Calu3 (cell line): ENCODE measurements around the gene HCST. TPM values are rescaled to one million over a fixed set of nuclear protein-coding genes. Genes with fewer than 3 reads are reported as not detected.
A peak's percentile ranks its signal among the peaks of the same experiment; 100 is the strongest.

Source experiments
- BruUV-seq: library from RNA; stranded (reverse); fragments of 400-500 nt; replicated peaks from 2 replicates; lab custom pipeline; 2021; lab: Mats Ljungman, UMichigan
- CTCF ChIA-PET: fragments of 300-600 bp; sonication (Branson Sonifier 250); formaldehyde crosslinking; loops from one replicate; lab custom pipeline; 2022; ENCODE audit warnings: antibody characterized with exemption; lab: Charles Lee
- DNase-seq: peaks from one replicate; pipeline ENCODE4 v3.0.0; 2022
- H3K27ac Mint-ChIP-seq: one replicate; pipeline ENCODE4 v1.8.0; 2022; ENCODE audit warnings: mixed read lengths; ENCODE audit not compliant: unreplicated experiment
- H3K27me3 Mint-ChIP-seq: one replicate; pipeline ENCODE4 v1.8.0; 2022; ENCODE audit warnings: mixed read lengths; ENCODE audit not compliant: unreplicated experiment
- H3K36me3 Mint-ChIP-seq: one replicate; pipeline ENCODE4 v1.8.0; 2022; ENCODE audit warnings: mild to moderate bottlenecking, moderate library complexity, mixed read lengths; ENCODE audit not compliant: insufficient read depth, unreplicated experiment
- H3K4me1 Mint-ChIP-seq: one replicate; pipeline ENCODE4 v1.8.0; 2022; ENCODE audit warnings: mild to moderate bottlenecking, low read depth, mixed read lengths; ENCODE audit not compliant: unreplicated experiment
- H3K4me3 Mint-ChIP-seq: one replicate; pipeline ENCODE4 v1.8.0; 2022; ENCODE audit warnings: mild to moderate bottlenecking, low read depth, moderate library complexity, mixed read lengths; ENCODE audit not compliant: unreplicated experiment
- H3K9me3 Mint-ChIP-seq: one replicate; pipeline ENCODE4 v1.8.0; 2022; ENCODE audit warnings: low read depth, mixed read lengths; ENCODE audit not compliant: unreplicated experiment
- CTCF ChIP-seq: fragments of 200-600 bp; IDR thresholded peaks from one replicate; pipeline ENCODE4 v1.8.0; 2022; ENCODE audit warnings: antibody characterized with exemption; ENCODE audit not compliant: unreplicated experiment
- intact Hi-C: fragments of 100-400 bp; cut with micrococcal nuclease; formaldehyde crosslinking; loops from one replicate; pipeline ENCODE4 v1.10.0; 2022; ENCODE audit not compliant: unreplicated experiment
- total RNA-seq: library from RNA; stranded (reverse); gene quantifications from 2 replicates; pipeline ENCODE4 v1.2.3, GENCODE V29; 2022

Gene HCST
- total RNA-seq, 1 experiment from 2014 or later = not detected

DNA sequence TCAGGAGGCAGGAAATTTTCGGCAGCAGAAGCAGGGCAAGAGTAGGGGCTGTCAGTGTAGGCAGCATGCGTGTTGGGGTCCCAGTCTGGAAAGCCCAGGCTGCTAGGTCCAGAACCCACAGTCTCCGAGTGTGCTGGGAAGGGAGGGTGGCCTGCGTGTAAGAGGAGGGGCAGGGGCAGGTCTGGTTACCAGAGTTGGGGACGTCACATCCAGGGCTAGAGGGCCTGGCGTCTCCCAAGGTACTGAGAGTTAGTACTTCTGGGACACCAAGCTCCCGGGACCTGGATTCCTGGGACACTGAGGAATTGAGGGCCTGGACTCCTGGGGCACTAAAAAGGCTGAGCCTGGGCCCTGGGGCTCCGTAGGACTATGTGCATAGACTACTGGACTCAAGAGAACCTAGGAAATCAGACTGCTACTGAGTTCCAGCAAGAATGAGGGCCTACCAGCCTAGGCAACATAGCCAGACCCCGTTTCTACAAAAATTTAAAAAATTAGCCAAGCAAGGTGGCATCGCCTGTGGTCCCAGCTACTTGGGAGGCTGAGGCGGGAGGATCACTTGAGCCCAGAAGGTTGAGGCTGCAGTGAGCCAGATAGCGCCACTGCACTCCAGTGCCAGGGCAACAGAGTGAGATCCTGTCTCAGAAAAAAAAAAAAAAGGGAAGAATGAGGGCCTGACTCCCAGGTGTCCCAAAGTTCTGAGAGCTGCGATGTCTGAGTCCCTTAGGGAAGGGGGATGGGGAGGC is 4.5 kb upstream of the HCST start:
- Mint-ChIP-seq H3K36me3 (peaks cover 39% of the 10 kb centered on the region), H3K27ac (peak overlapping the region; percentile 74), H3K27me3 (peaks cover 17% of the 10 kb centered on the region), H3K9me3 (no peaks in the 10 kb centered on the region), H3K4me1 (no peaks in the 10 kb centered on the region), H3K4me3 (peak overlapping the region; percentile 91)
- BruUV-seq = no TSS peak
- no peak for TF ChIP-seq CTCF
- no peak for DNase-seq
- intact Hi-C loops = no loop called here
- CTCF ChIA-PET = interaction anchor here (0.5 kb wide), 1 partner anchor 275 kb away, joined by 4 read pairs; no protein-coding TSS in a partner anchor

DNA sequence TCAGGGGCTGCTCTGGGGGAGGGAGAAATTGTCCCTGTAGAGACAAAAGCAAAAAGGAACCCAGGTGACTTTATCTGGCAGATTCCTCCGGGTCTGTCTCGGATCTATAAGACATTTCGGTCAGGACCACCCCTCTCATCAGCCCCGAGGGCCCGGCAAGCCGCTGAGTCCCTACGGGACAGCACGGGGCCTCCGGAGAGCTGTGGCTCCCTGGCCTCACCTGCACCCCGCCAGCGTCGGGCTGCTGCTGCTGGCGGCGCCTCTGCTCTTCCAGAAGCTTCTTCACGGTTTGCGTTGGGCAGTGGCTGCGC is 3.9 kb upstream of the HCST start:
- no peaks in the 10 kb centered on the region for H3K9me3 Mint-ChIP-seq
- peak overlapping the region; percentile 91 for H3K4me3 Mint-ChIP-seq
- peaks cover 5% of the 10 kb centered on the region for H3K4me1 Mint-ChIP-seq
- intact Hi-C loops = no loop called here
- DNase-seq = no peak
- peak overlapping the region; percentile 74 for H3K27ac Mint-ChIP-seq
- CTCF ChIA-PET = interaction anchor here (0.5 kb wide), 1 partner anchor 274 kb away, joined by 4 read pairs; no protein-coding TSS in a partner anchor
- peaks cover 22% of the 10 kb centered on the region for H3K27me3 Mint-ChIP-seq
- peaks cover 38% of the 10 kb centered on the region for H3K36me3 Mint-ChIP-seq
- BruUV-seq = no TSS peak
- no peak for TF ChIP-seq CTCF

GRCh38 chr19:35899547-35900214 is 2.6 kb upstream of the HCST start:
- peak overlapping the region; percentile 91 for H3K4me3 Mint-ChIP-seq
- CTCF ChIA-PET = interaction anchor here (0.6 to 1.0 kb wide), 2 partner anchors 12 to 31 kb away, joined by 3 read pairs; no protein-coding TSS in a partner anchor
- peak; percentile 86 for DNase-seq
- peak overlapping the region; percentile 74 for H3K27ac Mint-ChIP-seq
- intact Hi-C loops = no loop called here
- no peaks in the 10 kb centered on the region for H3K9me3 Mint-ChIP-seq
- peaks cover 9% of the 10 kb centered on the region for H3K4me1 Mint-ChIP-seq
- peaks cover 32% of the 10 kb centered on the region for H3K27me3 Mint-ChIP-seq
- peaks cover 35% of the 10 kb centered on the region for H3K36me3 Mint-ChIP-seq
- TF ChIP-seq CTCF = no peak
- no TSS peak for BruUV-seq

DNA sequence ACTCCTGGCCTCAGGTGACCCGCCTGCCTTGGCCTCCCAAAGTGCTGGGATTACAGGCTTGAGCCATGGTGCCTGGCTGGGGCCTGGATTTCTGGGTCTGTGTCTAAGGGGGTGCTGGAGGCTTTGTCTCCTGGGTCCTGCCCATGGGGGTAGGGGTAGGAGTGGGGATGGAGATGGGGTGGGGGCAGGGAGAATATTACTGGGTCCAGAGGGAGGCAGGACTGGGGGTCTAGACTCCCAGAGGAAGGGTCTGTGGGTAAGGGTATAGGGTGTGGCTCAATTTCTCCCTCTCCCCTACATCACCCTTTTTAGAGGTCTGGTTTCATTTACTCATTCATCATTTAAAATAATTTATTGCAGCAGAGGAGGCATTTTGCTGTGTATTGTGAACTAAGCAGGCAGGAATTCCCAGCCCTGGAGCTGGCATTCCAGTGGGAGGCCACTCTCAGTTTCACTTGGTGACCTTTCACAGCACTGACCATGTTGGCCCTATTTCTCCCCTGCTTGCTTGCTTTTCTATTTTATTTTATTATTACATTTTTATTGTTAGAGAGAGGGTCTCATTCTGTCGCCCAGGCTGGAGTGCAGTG is 1.2 kb upstream of the HCST start:
- peaks cover 35% of the 10 kb centered on the region for H3K36me3 Mint-ChIP-seq
- peaks cover 9% of the 10 kb centered on the region for H3K4me1 Mint-ChIP-seq
- no peaks in the 10 kb centered on the region for H3K9me3 Mint-ChIP-seq
- peak overlapping the region; percentile 91 for H3K4me3 Mint-ChIP-seq
- CTCF ChIA-PET = interaction anchor here (0.6 kb wide), 1 partner anchor 31 kb away, joined by 3 read pairs; no protein-coding TSS in a partner anchor
- intact Hi-C loops = no loop called here
- H3K27ac Mint-ChIP-seq = no peak overlapping the region
- no peak for DNase-seq
- H3K27me3 Mint-ChIP-seq = peaks cover 32% of the 10 kb centered on the region
- no peak for TF ChIP-seq CTCF
- no TSS peak for BruUV-seq
